Spinal cord (tissue), 10 donors: ENCODE data around the gene TRPV6. TPM values are rescaled to one million over a fixed set of nuclear protein-coding genes. Genes with fewer than 3 reads are reported as not detected.

Source experiments
- DNase-seq, 6 donors: peaks; one replicate each; pipeline versions ENCODE4 v3.0.0 to v3.0.0-alpha.2; 2013 to 2015; ENCODE audit warnings: low spot score in 6 of 6, low read depth in 4 of 6
- H3K27ac ChIP-seq: one replicate; pipeline ENCODE4 v1.5.1; 2013; ENCODE audit warnings: low read depth, low read length, control low read depth
- H3K27me3 ChIP-seq: one replicate; pipeline ENCODE4 v1.6.1; 2013; ENCODE audit warnings: low read length; ENCODE audit not compliant: control insufficient read depth, insufficient read depth
- H3K36me3 ChIP-seq: one replicate; pipeline ENCODE4 v1.6.1; 2013; ENCODE audit warnings: low read length; ENCODE audit not compliant: control insufficient read depth, insufficient read depth
- H3K4me1 ChIP-seq: one replicate; pipeline ENCODE4 v1.6.1; 2013; ENCODE audit warnings: low read length; ENCODE audit not compliant: control insufficient read depth, insufficient read depth
- H3K4me3 ChIP-seq: one replicate; pipeline ENCODE4 v1.5.1; 2013; ENCODE audit warnings: low read depth, low read length, control low read depth
- H3K9me3 ChIP-seq: one replicate; pipeline ENCODE4 v1.6.1; 2013; ENCODE audit warnings: low read length; ENCODE audit not compliant: control insufficient read depth, insufficient read depth
- WGBS: methylation state at CpG from one replicate; pipeline ENCODE4 v1.1.5; 2013; ENCODE audit warnings: missing lambda C conversion rate; ENCODE audit not compliant: insufficient coverage; 5-methylcytosine and 5-hydroxymethylcytosine counted together
- polyA plus RNA-seq, 2 donors: library from polyadenylated mRNA; unstranded; fragments of 120-200 nt; gene quantifications; one replicate each; pipeline ENCODE4 v1.2.1, GENCODE V29; 2013; ENCODE audit not compliant: insufficient read length in 2 of 2
- total RNA-seq, 2 donors: library from RNA; depleted of rRNA in 1 of 2; stranded (reverse); fragments of 120-200 nt in 1 of 2; fragments of >200 nt in 1 of 2; gene quantifications; one replicate each; pipeline versions ENCODE4 v1.2.3 to v1.2.4, GENCODE V29; 2013 to 2014
- donor health status: healthy.

Gene TRPV6
- total and polyA plus RNA-seq, 4 donors: 0.10 to 1.5 (median 0.94) TPM

DNA sequence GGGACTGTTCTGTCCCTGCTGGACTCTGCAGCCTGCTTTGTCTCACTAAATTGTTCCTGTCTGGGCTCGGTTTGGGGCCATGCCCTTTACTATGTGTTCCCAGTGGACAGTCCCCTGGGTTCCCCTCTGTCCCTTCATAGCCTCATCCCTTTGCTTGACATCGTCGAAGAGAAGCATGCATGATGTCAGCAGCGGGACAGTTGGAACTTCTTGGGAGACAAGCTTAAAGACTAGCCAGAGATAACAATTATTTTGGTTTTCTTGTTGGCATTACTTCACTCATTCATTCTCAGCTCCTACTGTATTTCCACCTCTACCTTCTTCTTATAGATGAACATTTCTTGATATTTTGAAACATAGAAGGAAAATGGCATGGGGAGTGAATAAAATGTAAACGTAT, 27.9 kb downstream of the TRPV6 start:
- no peak overlapping the region for H3K4me3 ChIP-seq
- 29% methylated on average over 1 of the region's 5 CpGs for WGBS
- H3K36me3 ChIP-seq: peaks cover 2% of the 10 kb centered on the region
- H3K4me1 ChIP-seq: peaks cover 27% of the 10 kb centered on the region
- H3K27me3 ChIP-seq: peaks cover 2% of the 10 kb centered on the region
- no peak overlapping the region for H3K27ac ChIP-seq
- H3K9me3 ChIP-seq: no peaks in the 10 kb centered on the region
- no peak for DNase-seq

DNA sequence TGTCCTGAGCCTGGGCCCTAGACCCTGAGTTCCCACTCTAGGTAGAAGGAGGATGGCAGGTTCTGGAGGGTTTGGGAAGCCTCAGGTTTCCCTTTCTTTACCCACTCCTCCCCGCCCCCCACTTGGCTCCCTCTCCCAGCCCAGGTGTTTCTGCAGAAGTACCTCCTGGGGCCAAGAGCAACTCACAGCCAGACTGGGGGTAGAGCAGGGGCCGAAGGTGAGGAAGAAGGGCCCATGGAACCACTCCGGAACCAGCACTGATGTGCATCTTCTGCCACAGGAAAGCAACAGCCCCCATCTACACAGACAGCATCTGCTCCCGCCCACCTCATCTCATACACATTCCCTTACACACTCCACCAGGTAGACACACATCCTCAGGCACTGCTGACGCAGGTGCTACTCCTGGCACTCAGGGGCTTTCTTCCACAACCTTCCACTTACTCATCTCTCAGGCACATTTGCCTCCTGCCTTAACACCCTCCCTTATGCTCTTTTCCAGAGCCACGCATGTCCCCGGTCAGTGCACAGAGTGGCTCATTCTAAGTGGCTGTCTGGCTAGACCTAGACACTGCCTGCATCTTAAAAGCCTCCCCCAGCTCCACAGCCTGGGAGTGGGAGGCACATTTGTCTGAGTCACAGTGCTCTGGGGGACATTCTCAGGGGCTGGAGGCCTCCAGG, 28.8 kb downstream of the TRPV6 start:
- peaks cover 27% of the 10 kb centered on the region for H3K4me1 ChIP-seq
- H3K9me3 ChIP-seq: no peaks in the 10 kb centered on the region
- DNase-seq: no peak
- H3K27ac ChIP-seq: no peak overlapping the region
- H3K36me3 ChIP-seq: no peaks in the 10 kb centered on the region
- peaks cover 2% of the 10 kb centered on the region for H3K27me3 ChIP-seq
- 83% methylated on average over 5 of the region's 7 CpGs for WGBS
- H3K4me3 ChIP-seq: no peak overlapping the region

- Histone ChIP-seq H3K27ac (no peak overlapping the region), H3K4me1 (peaks cover 27% of the 10 kb centered on the region), H3K9me3 (no peaks in the 10 kb centered on the region), H3K27me3 (peaks cover 2% of the 10 kb centered on the region), H3K36me3 (no peaks in the 10 kb centered on the region), H3K4me3 (peak overlapping the region; percentile 78)
- WGBS: 62% methylated on average over 9 of the region's 12 CpGs
- peak in 3 of 6 donors; percentile 15 to 88 (median 47) for DNase-seq
Measured at GRCh38 chr7:142855756-142856564, 29.6 kb downstream of the TRPV6 start.

- Histone ChIP-seq H3K4me1 (peaks cover 27% of the 10 kb centered on the region), H3K36me3 (no peaks in the 10 kb centered on the region), H3K9me3 (no peaks in the 10 kb centered on the region), H3K27ac (no peak overlapping the region), H3K4me3 (peak overlapping the region; percentile 78), H3K27me3 (peaks cover 2% of the 10 kb centered on the region)
- peak in 2 of 6 donors; percentile 55 to 63 for DNase-seq
- WGBS: under 1% methylated on average over 42 of the region's 43 CpGs
Measured at GRCh38 chr7:142855114-142855743, 30.3 kb downstream of the TRPV6 start.

DNA sequence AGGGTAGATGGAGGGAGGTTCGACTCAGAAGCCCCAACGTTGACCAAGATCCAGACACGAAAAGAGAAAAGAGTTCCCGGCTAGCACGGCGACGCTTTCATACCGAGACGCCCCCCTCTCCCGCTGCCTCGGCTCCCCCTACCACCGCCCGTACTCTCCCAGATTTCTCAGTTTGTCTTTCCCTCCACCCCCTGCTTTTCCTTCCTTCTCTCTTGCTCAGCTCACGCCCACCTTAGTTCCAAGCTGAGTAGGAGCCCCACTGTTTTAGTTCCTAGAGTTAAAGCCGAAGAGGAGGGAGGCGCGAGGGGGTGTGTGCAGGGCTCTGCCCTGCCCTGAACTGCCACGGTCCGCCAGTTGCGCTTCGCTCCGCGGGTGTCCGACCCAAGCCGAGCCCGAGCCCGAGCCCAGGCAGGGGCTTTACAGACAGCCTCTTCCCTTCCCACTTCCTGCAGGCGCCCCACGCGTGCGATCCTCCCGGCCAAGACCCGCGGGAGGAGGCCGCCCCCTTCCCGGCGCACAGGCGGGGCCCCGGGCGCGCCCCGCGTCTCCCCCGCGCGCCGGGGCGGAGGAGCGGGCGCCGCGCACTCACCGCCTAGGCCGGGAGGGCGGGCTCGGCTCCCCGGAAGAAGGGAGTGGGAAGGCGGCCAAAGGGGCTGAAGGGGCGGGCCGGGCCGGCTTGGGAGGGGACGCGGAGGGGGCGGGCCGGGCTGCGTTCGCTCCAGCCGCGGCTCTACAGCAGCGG, 31.0 kb downstream of the TRPV6 start, which contains the start of gene EPHB6:
Gene EPHB6, plus strand, starts transcription at position 705 of the 742 bp plus-strand sequence. CDS start 8,152 bp downstream, outside the sequence.
- Histone ChIP-seq H3K27ac (peak within 1 kb of the TSS; percentile 67), H3K9me3 (no peaks in the 10 kb centered on the region), H3K36me3 (no peaks in the 10 kb centered on the region), H3K4me1 (peaks cover 27% of the 10 kb centered on the region), H3K27me3 (peaks cover 2% of the 10 kb centered on the region), H3K4me3 (peak within 1 kb of the TSS; percentile 78)
- peak in 5 of 6 donors; percentile 33 to 93 (median 62) for DNase-seq
- 0% methylated on average over 69 of the region's 70 CpGs for WGBS

- peak overlapping the region; percentile 78 for H3K4me3 ChIP-seq
- H3K9me3 ChIP-seq: no peaks in the 10 kb centered on the region
- DNase-seq: peak in 5 of 6 donors; percentile 52 to 95 (median 61)
- H3K27me3 ChIP-seq: peaks cover 2% of the 10 kb centered on the region
- H3K27ac ChIP-seq: peak overlapping the region; percentile 67
- WGBS: 0% methylated on average over 20 of the region's 23 CpGs
- H3K4me1 ChIP-seq: peaks cover 27% of the 10 kb centered on the region
- H3K36me3 ChIP-seq: no peaks in the 10 kb centered on the region
Measured at GRCh38 chr7:142853739-142854371, 31.7 kb downstream of the TRPV6 start.

GRCh38 chr7:142851919-142852318, 33.6 kb downstream of the TRPV6 start:
- Histone ChIP-seq H3K4me3 (no peak overlapping the region), H3K27ac (no peak overlapping the region), H3K4me1 (peaks cover 25% of the 10 kb centered on the region), H3K36me3 (no peaks in the 10 kb centered on the region), H3K9me3 (no peaks in the 10 kb centered on the region), H3K27me3 (peaks cover 2% of the 10 kb centered on the region)
- DNase-seq: no peak

DNA sequence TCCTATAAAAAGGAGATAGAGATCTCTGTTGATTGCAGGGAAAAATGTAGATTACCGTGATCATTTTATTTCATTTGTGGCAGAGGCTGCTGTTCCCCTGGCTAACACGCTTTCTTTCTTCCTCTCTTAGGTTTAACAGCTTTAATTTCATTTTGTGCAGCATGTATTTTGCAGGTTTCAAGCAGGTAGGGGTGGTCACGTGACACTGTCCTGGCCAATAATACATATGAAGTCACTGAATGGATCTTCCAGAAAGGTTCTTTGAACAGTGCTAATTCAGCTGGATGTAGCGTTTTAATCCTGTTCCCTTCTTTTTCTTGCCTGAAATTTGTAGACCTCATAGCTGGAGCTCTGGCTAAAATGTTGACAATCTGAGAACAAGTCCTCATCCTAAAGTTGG, 34.3 kb downstream of the TRPV6 start:
- Histone ChIP-seq H3K4me1 (peaks cover 19% of the 10 kb centered on the region), H3K27ac (no peak overlapping the region), H3K4me3 (no peak overlapping the region), H3K9me3 (no peaks in the 10 kb centered on the region), H3K36me3 (no peaks in the 10 kb centered on the region), H3K27me3 (peaks cover 2% of the 10 kb centered on the region)
- DNase-seq: no peak
- WGBS: 93% methylated on average over 4 of the region's 4 CpGs

DNA sequence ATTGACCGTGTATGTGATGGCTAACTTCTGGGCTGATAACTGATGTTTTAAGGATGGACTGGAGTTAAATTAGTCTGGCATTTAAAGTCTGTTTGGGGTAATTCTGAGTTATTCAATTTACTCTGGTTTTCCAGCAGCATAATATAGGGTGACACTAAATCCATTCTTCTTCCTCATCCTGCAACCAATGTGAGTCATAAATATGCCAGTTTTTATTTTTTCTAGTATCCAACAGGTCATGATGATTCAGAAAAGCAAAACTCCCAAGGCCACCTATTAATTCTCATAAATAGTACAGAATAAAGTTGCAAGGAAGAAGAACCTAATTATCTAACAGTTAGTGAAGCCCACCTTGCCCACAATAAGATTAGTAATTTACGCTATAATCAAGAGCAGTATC, 38.2 kb downstream of the TRPV6 start:
- H3K9me3 ChIP-seq: no peaks in the 10 kb centered on the region
- no peaks in the 10 kb centered on the region for H3K4me1 ChIP-seq
- H3K4me3 ChIP-seq: no peak overlapping the region
- no peak for DNase-seq
- H3K27me3 ChIP-seq: no peaks in the 10 kb centered on the region
- no peak overlapping the region for H3K27ac ChIP-seq
- no peaks in the 10 kb centered on the region for H3K36me3 ChIP-seq
- WGBS: no CpG with 5 or more reads among the region's 2 CpGs
